Spleen (tissue), 11 donors: Measurements from ENCODE around the gene ZFP62. TPM values are rescaled to one million over a fixed set of nuclear protein-coding genes. Genes with fewer than 3 reads are reported as not detected.
"Not testable (repeated sequence)": the region's sequence is repeated elsewhere in the genome, so short reads cannot be mapped to it uniquely, and the experiment has no call there.

Experiments
- DNase-seq: peaks from one replicate; pipeline ENCODE4 v3.0.0-alpha.2; 2020
- H3K27ac ChIP-seq, 8 donors: fragments of 200-600 bp; sonication (generic) in 7 of 8; 1 replicate in 4 of 8; 2 replicates in 4 of 8; pipeline versions ENCODE4 v1.5.0 to v1.8.0; 2016 to 2021; ENCODE audit warnings: inconsistent platforms in 4 of 8, mild to moderate bottlenecking in 4 of 8, moderate library complexity in 1 of 8
- H3K27me3 ChIP-seq, 7 donors: fragments of 200-600 bp; sonication (generic) in 6 of 7; replicated peaks in 1 of 7; 1 replicate in 4 of 7; 2 replicates in 3 of 7; pipeline versions ENCODE4 v1.5.0 to v1.8.0; 2016 to 2021; ENCODE audit warnings: inconsistent platforms in 3 of 7, mild to moderate bottlenecking in 1 of 7
- H3K36me3 ChIP-seq, 6 donors: fragments of 200-600 bp; sonication (generic) in 5 of 6; 1 replicate in 4 of 6; 2 replicates in 2 of 6; pipeline versions ENCODE4 v1.5.0 to v1.8.0; 2016 to 2021; ENCODE audit warnings: inconsistent platforms in 2 of 6
- H3K4me1 ChIP-seq, 6 donors: fragments of 200-600 bp; sonication (generic) in 5 of 6; 1 replicate in 3 of 6; 2 replicates in 3 of 6; pipeline versions ENCODE4 v1.5.0 to v1.8.0; 2016 to 2021; ENCODE audit warnings: inconsistent platforms in 3 of 6
- H3K4me3 ChIP-seq, 8 donors: fragments of 200-600 bp; sonication (generic) in 7 of 8; 1 replicate in 4 of 8; 2 replicates in 4 of 8; pipeline versions ENCODE4 v1.5.0 to v1.8.0; 2016 to 2021; ENCODE audit warnings: inconsistent platforms in 4 of 8, mild to moderate bottlenecking in 4 of 8, moderate library complexity in 2 of 8
- H3K9me3 ChIP-seq, 8 donors: fragments of 200-600 bp; sonication (generic) in 7 of 8; 1 replicate in 4 of 8; 2 replicates in 4 of 8; pipeline versions ENCODE4 v1.5.0 to v1.8.0; 2016 to 2021; ENCODE audit warnings: inconsistent platforms in 4 of 8
- POLR2A ChIP-seq, 3 donors: fragments of 450-650 bp; IDR thresholded peaks; one replicate each; pipeline ENCODE4 v1.5.1; 2017; ENCODE audit warnings: antibody characterized with exemption in 3 of 3, mild to moderate bottlenecking in 1 of 3
- POLR2AphosphoS5 ChIP-seq, 3 donors: sonication (generic); formaldehyde crosslinking; IDR thresholded peaks; one replicate each; pipeline ENCODE4 v1.5.1; 2017; ENCODE audit warnings: antibody characterized with exemption in 3 of 3
- WGBS, 5 donors: extraction: QIAGEN DNeasy Blood & Tissue Kit in 3 of 5; methylation state at CpG; one replicate each; pipeline versions ENCODE4 v1.1.5 to v1.1.7; 2013 to 2018; 5-methylcytosine and 5-hydroxymethylcytosine counted together
- intact Hi-C: fragments of 100-400 bp; cut with DNase I; formaldehyde crosslinking; loops from one replicate; pipeline ENCODE4 v1.15.0; 2023; ENCODE audit warnings: low total_unique reads
- polyA plus RNA-seq, 3 donors: library from polyadenylated mRNA; stranded (reverse); fragments of 200-250 nt; gene quantifications; one replicate each; pipeline ENCODE4 v1.2.1, GENCODE V29; 2013
- total RNA-seq, 7 donors: library from RNA; depleted of rRNA in 3 of 7; stranded (reverse); fragments of >200 nt in 3 of 7; fragmentation: NEBNext Ultra II Directional in 4 of 7; extraction: Animal tissue kit (Norgen Biotek cat#: 25700) in 4 of 7; gene quantifications; one replicate each; pipeline versions ENCODE4 v1.1.0 to v1.2.1, GENCODE V29; 2016 to 2021
- TF ChIP-seq, protein P1 (sequence below), 11 experiments: fragments of 200-600 bp in 7 of 11; fragments of 450-650 bp in 4 of 11; sonication (generic) in 4 of 11; IDR thresholded peaks in 8 of 11; conservative IDR thresholded peaks in 3 of 11; 1 replicate in 7 of 11; 2 replicates in 4 of 11; pipeline versions ENCODE4 v1.4.0 to v1.8.0; 2016 to 2021; ENCODE audit warnings: antibody characterized with exemption in 11 of 11, inconsistent platforms in 4 of 11, mild to moderate bottlenecking in 1 of 11
- donor health status: healthy with polysubstance abuse.
- donor health status: DM: no; HTN: no; CAD: no; lungs with moderate emphysema.
- donor health status: DM: no; HTN: no; CAD: no.
- donor health status: Bipolar disorder and iron deficiency.
- donor health status: healthy.
- donor health status: DM: no; HTN: no; CAD: no.
- donor health status: DM: yes; HTN: yes; CAD: no.

The ZFP62 gene
- total and polyA plus RNA-seq, 10 donors, result 20.2 to 31.5 (median 27.6) TPM

DNA sequence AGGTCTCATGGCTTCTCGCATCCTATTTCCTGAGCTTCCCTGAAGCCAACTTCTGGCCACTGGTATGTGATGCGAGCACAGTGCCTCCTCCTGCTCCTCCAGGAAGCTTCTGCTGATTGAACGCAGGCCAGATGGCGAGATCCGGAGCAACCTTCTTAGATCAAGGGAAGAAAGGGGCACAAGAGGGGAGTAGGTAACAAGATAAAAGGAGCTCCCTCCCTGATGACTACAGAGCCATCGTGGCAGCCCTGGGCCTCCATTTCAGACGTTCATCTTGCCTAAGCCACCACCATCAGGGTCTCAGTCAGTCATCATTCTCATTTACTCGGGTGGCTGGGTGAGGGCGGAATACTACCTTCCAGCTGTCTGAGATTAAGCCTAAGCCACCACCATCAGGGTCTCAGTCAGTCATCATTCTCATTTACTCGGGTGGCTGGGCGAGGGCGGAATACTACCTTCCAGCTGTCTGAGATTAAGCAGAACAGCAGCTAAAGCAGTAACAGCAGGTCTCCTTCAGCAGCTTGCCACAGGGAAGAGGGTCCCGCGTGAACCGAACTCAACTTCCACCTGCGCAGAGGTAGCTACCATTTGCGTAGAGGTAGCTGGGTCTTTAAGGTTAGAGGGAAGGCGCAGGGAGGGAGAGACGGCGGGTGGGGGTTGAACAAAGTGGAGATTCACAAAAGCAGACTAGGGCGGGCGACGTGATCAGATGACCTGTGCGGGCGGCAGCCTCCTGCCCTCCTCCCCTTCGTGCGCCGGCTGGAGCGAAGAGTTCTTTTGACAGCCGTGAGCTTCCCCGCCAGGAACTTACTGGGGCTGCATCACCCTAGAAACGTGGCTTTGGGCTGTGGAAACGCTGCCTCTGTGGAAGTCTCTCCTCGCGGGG lies 30.6 kb downstream of the ZFP62 start:
- peaks cover 0 to 30% (median 8%) of the 10 kb centered on the region in 6 donors for H3K36me3 ChIP-seq
- intact Hi-C loops, result no loop called here
- H3K4me3 ChIP-seq, result peak overlapping the region; percentile 69 to 91 (median 76)
- DNase-seq, result peak; percentile 93
- 22 to 29% (median 23%) methylated on average over 32 to 35 of the region's 35 CpGs for WGBS, 5 donors
- peaks cover 0 to 18% (median 8%) of the 10 kb centered on the region in 8 donors for H3K9me3 ChIP-seq
- H3K27me3 ChIP-seq, result no peaks in the 10 kb centered on the region
- peaks cover 16 to 56% (median 41%) of the 10 kb centered on the region in 6 donors for H3K4me1 ChIP-seq
- H3K27ac ChIP-seq, result peak overlapping the region; percentile 98 to 100 (median 99)
- TF ChIP-seq POLR2A (IDR thresholded peaks at IDR 0.05) (peak in 1 of 3 donors; percentile 60), POLR2AphosphoS5 (IDR thresholded peaks at IDR 0.05) (peak in 2 of 3 donors; percentile 45 to 86)
- TF ChIP-seq, protein P1, sequence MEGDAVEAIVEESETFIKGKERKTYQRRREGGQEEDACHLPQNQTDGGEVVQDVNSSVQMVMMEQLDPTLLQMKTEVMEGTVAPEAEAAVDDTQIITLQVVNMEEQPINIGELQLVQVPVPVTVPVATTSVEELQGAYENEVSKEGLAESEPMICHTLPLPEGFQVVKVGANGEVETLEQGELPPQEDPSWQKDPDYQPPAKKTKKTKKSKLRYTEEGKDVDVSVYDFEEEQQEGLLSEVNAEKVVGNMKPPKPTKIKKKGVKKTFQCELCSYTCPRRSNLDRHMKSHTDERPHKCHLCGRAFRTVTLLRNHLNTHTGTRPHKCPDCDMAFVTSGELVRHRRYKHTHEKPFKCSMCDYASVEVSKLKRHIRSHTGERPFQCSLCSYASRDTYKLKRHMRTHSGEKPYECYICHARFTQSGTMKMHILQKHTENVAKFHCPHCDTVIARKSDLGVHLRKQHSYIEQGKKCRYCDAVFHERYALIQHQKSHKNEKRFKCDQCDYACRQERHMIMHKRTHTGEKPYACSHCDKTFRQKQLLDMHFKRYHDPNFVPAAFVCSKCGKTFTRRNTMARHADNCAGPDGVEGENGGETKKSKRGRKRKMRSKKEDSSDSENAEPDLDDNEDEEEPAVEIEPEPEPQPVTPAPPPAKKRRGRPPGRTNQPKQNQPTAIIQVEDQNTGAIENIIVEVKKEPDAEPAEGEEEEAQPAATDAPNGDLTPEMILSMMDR (IDR thresholded peaks at IDR 0.05 in 8 of 11, conservative IDR thresholded peaks at IDR 0.05 in 3 of 11), result no peak

DNA sequence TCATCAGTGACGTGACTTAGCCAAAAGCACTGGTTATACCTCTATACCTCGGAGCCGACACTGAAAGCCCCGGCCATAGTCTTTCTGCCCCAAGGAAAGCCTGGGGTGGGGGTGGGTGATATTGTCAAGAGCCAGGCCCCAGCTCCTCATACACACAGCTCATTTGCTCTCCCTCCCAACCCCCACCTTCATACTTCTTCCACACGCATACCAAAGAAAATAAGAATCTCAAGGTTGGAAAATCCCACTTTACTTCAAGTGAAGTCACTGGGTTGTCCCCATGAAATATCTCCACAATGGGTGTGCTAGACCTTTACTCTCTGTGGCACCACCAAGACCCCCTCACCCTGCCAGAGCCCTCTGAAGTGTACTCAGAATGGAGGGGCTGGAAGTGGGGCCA lies 31.4 kb downstream of the ZFP62 start:
- peaks cover 16 to 54% (median 43%) of the 10 kb centered on the region in 6 donors for H3K4me1 ChIP-seq
- peak overlapping the region; percentile 4 to 100 (median 99) for H3K27ac ChIP-seq

DNA sequence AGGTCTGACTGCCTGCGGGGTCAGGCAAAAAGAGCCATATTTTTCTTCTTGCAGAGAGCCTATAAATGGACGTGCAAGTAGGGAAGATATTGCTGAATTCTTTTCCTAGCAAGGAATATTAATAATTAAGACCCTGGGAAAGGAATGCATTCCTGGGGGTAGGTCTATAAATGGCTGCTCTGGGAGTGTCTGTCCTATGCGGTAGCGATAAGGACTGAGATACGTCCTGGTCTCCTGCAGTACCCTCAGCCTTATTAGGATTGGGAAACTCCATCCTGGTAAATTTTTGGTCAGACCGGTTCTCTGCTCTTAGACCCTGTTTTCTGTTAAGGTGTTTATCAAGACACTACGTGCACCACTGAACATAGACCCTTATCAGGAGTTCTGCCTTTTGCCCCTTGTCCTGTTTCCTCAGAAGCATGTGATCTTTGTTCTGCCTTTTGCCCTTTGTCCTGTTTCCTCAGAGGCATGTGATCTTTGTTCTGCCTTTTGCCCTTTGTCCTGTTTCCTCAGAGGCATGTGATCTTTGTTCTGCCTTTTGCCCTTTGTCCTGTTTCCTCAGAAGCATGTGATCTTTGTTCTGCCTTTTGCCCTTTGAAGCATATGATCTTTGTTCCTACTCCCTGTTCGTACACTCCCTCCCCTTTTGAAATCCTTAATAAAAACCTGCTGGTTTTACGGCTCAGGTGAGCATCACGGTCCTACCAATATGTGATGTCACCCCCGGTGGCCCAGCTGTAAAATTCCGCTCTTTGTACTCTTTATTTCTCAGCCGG lies 32.1 kb downstream of the ZFP62 start:
- H3K9me3 ChIP-seq, result peaks cover 0 to 18% (median 8%) of the 10 kb centered on the region in 8 donors
- peak overlapping the region in 1 of 8 donors; percentile 86 for H3K4me3 ChIP-seq
- DNase-seq, intact Hi-C loops, H3K27me3 ChIP-seq: not testable (repeated sequence)
- H3K36me3 ChIP-seq, result peaks cover 0 to 15% (median 0%) of the 10 kb centered on the region in 6 donors
- 88 to 91% (median 89%) methylated on average over 12 to 13 of the region's 13 CpGs for WGBS, 5 donors
- H3K4me1 ChIP-seq, result peaks cover 16 to 51% (median 38%) of the 10 kb centered on the region in 6 donors
- H3K27ac ChIP-seq, result peak overlapping the region in 7 of 8 donors; percentile 4 to 100 (median 99)

More for the DNA sequence above, 31.4 kb downstream of the ZFP62 start:
- Histone ChIP-seq H3K27me3 (no peaks in the 10 kb centered on the region), H3K9me3 (peaks cover 0 to 18% (median 8%) of the 10 kb centered on the region in 8 donors), H3K4me3 (peak overlapping the region in 6 of 8 donors; percentile 69 to 86 (median 76)), H3K36me3 (peaks cover 0 to 23% (median 1%) of the 10 kb centered on the region in 6 donors)
- intact Hi-C loops, result no loop called here
- 93 to 96% (median 94%) methylated on average over 5 of the region's 5 CpGs for WGBS, 5 donors
- DNase-seq, result no peak
- TF ChIP-seq POLR2A (IDR thresholded peaks at IDR 0.05) (no peak), POLR2AphosphoS5 (IDR thresholded peaks at IDR 0.05) (no peak)
- TF ChIP-seq, protein P1 (IDR thresholded peaks at IDR 0.05 in 8 of 11, conservative IDR thresholded peaks at IDR 0.05 in 3 of 11), result no peak

DNA sequence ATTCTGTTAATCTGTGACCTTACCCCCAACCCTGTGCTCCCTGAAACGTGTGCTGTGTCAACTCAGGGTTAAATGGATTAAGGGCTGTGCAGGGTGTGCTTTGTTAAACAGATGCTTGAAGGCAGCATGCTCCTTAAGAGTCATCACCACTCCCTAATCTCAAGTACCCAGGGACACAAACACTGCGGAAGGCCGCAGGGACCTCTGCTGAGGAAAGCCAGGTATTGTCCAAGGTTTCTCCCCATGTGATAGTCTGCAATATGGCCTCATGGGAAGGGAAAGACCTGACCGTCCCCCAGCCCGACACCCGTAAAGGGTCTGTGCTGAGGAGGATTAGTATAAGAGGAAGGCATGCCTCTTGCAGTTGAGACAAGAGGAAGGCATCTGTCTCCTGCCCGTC lies 33.7 kb downstream of the ZFP62 start:
- not testable (repeated sequence) for H3K27ac ChIP-seq

More for the DNA sequence above, 33.7 kb downstream of the ZFP62 start:
- Histone ChIP-seq H3K9me3 (peaks cover 0 to 18% (median 8%) of the 10 kb centered on the region in 8 donors), H3K36me3 (peaks cover 0 to 13% (median 0%) of the 10 kb centered on the region in 6 donors), H3K4me1 (peaks cover 9 to 36% (median 22%) of the 10 kb centered on the region in 6 donors)
- H3K4me3 ChIP-seq, intact Hi-C loops, H3K27me3 ChIP-seq, DNase-seq: not testable (repeated sequence)
- 78 to 94% (median 84%) methylated on average over 7 of the region's 7 CpGs for WGBS, 5 donors
